ENCODE measurements around the gene RPLP2. TPM values are rescaled to one million over a fixed set of nuclear protein-coding genes. Genes with fewer than 3 reads are reported as not detected.
A peak's percentile ranks its signal among the peaks of the same experiment; 100 is the strongest.

The RPLP2 gene
- total and polyA plus RNA-seq, 4 donors: 441 to 2,648 (median 1,513) TPM

GRCh38 chr11:829176-829846 is 19.5 kb downstream of the RPLP2 start:
- H3K4me1 ChIP-seq (ENCODE audit: control insufficient read depth in 5 of 5, insufficient read depth in 5 of 5, low read length in 5 of 5): peaks cover 0 to 73% (median 35%) of the 10 kb centered on the region in 5 donors
- H3K4me3 ChIP-seq: no peak overlapping the region
- no peak overlapping the region for H3K9ac ChIP-seq (ENCODE audit: insufficient read depth in 1 of 2, low read length in 2 of 2)

GRCh38 chr11:829847-830294 is 20.1 kb downstream of the RPLP2 start:
- H3K27me3 ChIP-seq (ENCODE audit: control insufficient read depth in 3 of 3, insufficient read depth in 3 of 3, low read length in 2 of 3): peaks cover 0 to 24% (median 19%) of the 10 kb centered on the region in 3 donors
- ATAC-seq (ENCODE audit: insufficient read depth, low FRiP score): no peak
- peak overlapping the region in 1 of 2 donors; percentile 77 for H3K27ac ChIP-seq (ENCODE audit: low read depth in 1 of 2, low read length in 1 of 2)

More at GRCh38 chr11:829176-829846, 19.5 kb downstream of the RPLP2 start:
- H3K9me3 ChIP-seq (ENCODE audit: control insufficient read depth in 4 of 4, insufficient read depth in 3 of 4, low read length in 3 of 4): peaks cover 0 to 3% (median 0%) of the 10 kb centered on the region in 4 donors
- 5 to 9% methylated on average over 40 of the region's 40 CpGs for WGBS, 2 donors
- peak in 2 of 3 donors; percentile 44 to 50 for DNase-seq
- H3K36me3 ChIP-seq (ENCODE audit: control insufficient read depth in 4 of 4, insufficient read depth in 4 of 4, low read length in 4 of 4): peaks cover 0 to 10% (median 1%) of the 10 kb centered on the region in 4 donors
- peaks cover 0 to 24% (median 19%) of the 10 kb centered on the region in 3 donors for H3K27me3 ChIP-seq (ENCODE audit: control insufficient read depth in 3 of 3, insufficient read depth in 3 of 3, low read length in 2 of 3)
- no peak for TF ChIP-seq CTCF (IDR thresholded peaks at IDR 0.05; ENCODE audit: control extremely low read depth, extremely low read depth)
- H3K27ac ChIP-seq (ENCODE audit: low read depth in 1 of 2, low read length in 1 of 2): peak overlapping the region; percentile 75 to 77
- no peak for ATAC-seq (ENCODE audit: insufficient read depth, low FRiP score)

GRCh38 chr11:830295-831117 is 20.7 kb downstream of the RPLP2 start:
- WGBS, 2 donors: 12 to 19% methylated on average over 63 to 78 of the region's 78 CpGs
- ATAC-seq (ENCODE audit: insufficient read depth, low FRiP score): peak; percentile 49
- peaks cover 0 to 24% (median 19%) of the 10 kb centered on the region in 3 donors for H3K27me3 ChIP-seq (ENCODE audit: control insufficient read depth in 3 of 3, insufficient read depth in 3 of 3, low read length in 2 of 3)
- no peaks in the 10 kb centered on the region for H3K36me3 ChIP-seq (ENCODE audit: control insufficient read depth in 4 of 4, insufficient read depth in 4 of 4, low read length in 4 of 4)
- H3K27ac ChIP-seq (ENCODE audit: low read depth in 1 of 2, low read length in 1 of 2): peak overlapping the region in 1 of 2 donors; percentile 77
- no peak for TF ChIP-seq CTCF (IDR thresholded peaks at IDR 0.05; ENCODE audit: control extremely low read depth, extremely low read depth)
- peak; percentile 61 to 69 (median 64) for DNase-seq
- H3K4me1 ChIP-seq (ENCODE audit: control insufficient read depth in 5 of 5, insufficient read depth in 5 of 5, low read length in 5 of 5): peaks cover 0 to 76% (median 33%) of the 10 kb centered on the region in 5 donors
- no peak overlapping the region for H3K9ac ChIP-seq (ENCODE audit: insufficient read depth in 1 of 2, low read length in 2 of 2)
- H3K4me3 ChIP-seq: no peak overlapping the region
- H3K9me3 ChIP-seq (ENCODE audit: control insufficient read depth in 4 of 4, insufficient read depth in 3 of 4, low read length in 3 of 4): no peaks in the 10 kb centered on the region

More at GRCh38 chr11:829847-830294, 20.1 kb downstream of the RPLP2 start:
- TF ChIP-seq CTCF (IDR thresholded peaks at IDR 0.05; ENCODE audit: control extremely low read depth, extremely low read depth): no peak
- peaks cover 0 to 76% (median 38%) of the 10 kb centered on the region in 5 donors for H3K4me1 ChIP-seq (ENCODE audit: control insufficient read depth in 5 of 5, insufficient read depth in 5 of 5, low read length in 5 of 5)
- 1 to 5% methylated on average over 33 to 39 of the region's 39 CpGs for WGBS, 2 donors
- no peaks in the 10 kb centered on the region for H3K9me3 ChIP-seq (ENCODE audit: control insufficient read depth in 4 of 4, insufficient read depth in 3 of 4, low read length in 3 of 4)
- no peak overlapping the region for H3K9ac ChIP-seq (ENCODE audit: insufficient read depth in 1 of 2, low read length in 2 of 2)
- H3K4me3 ChIP-seq: no peak overlapping the region
- DNase-seq: no peak
- peaks cover 0 to 4% (median 1%) of the 10 kb centered on the region in 4 donors for H3K36me3 ChIP-seq (ENCODE audit: control insufficient read depth in 4 of 4, insufficient read depth in 4 of 4, low read length in 4 of 4)

All from lung (tissue), 12 donors.